Coronary artery (tissue), 2 donors: ENCODE results near the gene CD8A.
"Not testable (repeated sequence)": the region's sequence is repeated elsewhere in the genome, so short reads cannot be mapped to it uniquely, and the experiment has no call there.

ENCODE experiments used
- DNase-seq: peaks from one replicate; pipeline ENCODE4 v3.0.0-alpha.2; 2017; ENCODE audit warnings: low spot score
- H3K27ac ChIP-seq, 2 donors: fragments of 200-600 bp; sonication (generic); one replicate each; pipeline ENCODE4 v1.5.1; 2016 to 2019
- H3K4me3 ChIP-seq: fragments of 200-600 bp; sonication (generic); 2 replicates; pipeline ENCODE4 v1.5.1; 2016; ENCODE audit warnings: mild to moderate bottlenecking, moderate library complexity
- CTCF ChIP-seq: fragments of 200-600 bp; sonication (generic); IDR thresholded peaks from one replicate; pipeline ENCODE4 v1.5.1; 2019; ENCODE audit warnings: antibody characterized with exemption

CD8A gene

GRCh38 chr2:86747711-86748639 lies 42.7 kb downstream of the CD8A start:
- TF ChIP-seq CTCF: no peak
- H3K4me3 ChIP-seq: no peak overlapping the region
- DNase-seq: no peak

GRCh38 chr2:86746939-86747338 lies 43.8 kb downstream of the CD8A start:
- no peak for TF ChIP-seq CTCF
- DNase-seq: no peak
- no peak overlapping the region for H3K27ac ChIP-seq
- H3K4me3 ChIP-seq: no peak overlapping the region

More at GRCh38 chr2:86747711-86748639, 42.7 kb downstream of the CD8A start:
- H3K27ac ChIP-seq: no peak overlapping the region

- Histone ChIP-seq H3K4me3 (no peak overlapping the region), H3K27ac (no peak overlapping the region)
- DNase-seq: no peak
- TF ChIP-seq CTCF: no peak
Measured at GRCh38 chr2:86744152-86744551, 46.6 kb downstream of the CD8A start.

- DNase-seq, H3K27ac ChIP-seq, H3K4me3 ChIP-seq: not testable (repeated sequence)
Measured at GRCh38 chr2:86741889-86742498, 48.7 kb downstream of the CD8A start.

- H3K27ac ChIP-seq, DNase-seq, H3K4me3 ChIP-seq: not testable (repeated sequence)
Measured at GRCh38 chr2:86739889-86740288, 50.8 kb downstream of the CD8A start.

- DNase-seq, H3K27ac ChIP-seq, H3K4me3 ChIP-seq: not testable (repeated sequence)
Measured at GRCh38 chr2:86739485-86739884, 51.2 kb downstream of the CD8A start.

- not testable (repeated sequence) for H3K4me3 ChIP-seq, H3K27ac ChIP-seq, DNase-seq
Measured at GRCh38 chr2:86734896-86735295, 55.8 kb downstream of the CD8A start.
